ENCODE data around the gene SNED1. TPM values are rescaled to one million over a fixed set of nuclear protein-coding genes. Genes with fewer than 3 reads are reported as not detected.

SNED1 gene
- total RNA-seq, 1 experiment from 2014 or later: 3.2 TPM

- H3K27me3 Mint-ChIP-seq (ENCODE audit: low read depth): peaks cover 17% of the 10 kb centered on the region
- H3K4me1 Mint-ChIP-seq: no peaks in the 10 kb centered on the region
- peaks cover 20% of the 10 kb centered on the region for H3K9me3 Mint-ChIP-seq
- peaks cover 13% of the 10 kb centered on the region for H3K36me3 Mint-ChIP-seq
- POLR2A ChIA-PET: no interaction called here
- no peak for TF ChIP-seq CREM (CRISPR knock-in tag; IDR thresholded peaks at IDR 0.05)
- TF ChIP-seq SOX15 (CRISPR knock-in tag; IDR thresholded peaks at IDR 0.05): no peak
- no peak for TF ChIP-seq ZBTB21 (CRISPR knock-in tag; IDR thresholded peaks at IDR 0.05; ENCODE audit: borderline replicate concordance)
- no peak for TF ChIP-seq FOXP1 (CRISPR knock-in tag; IDR thresholded peaks at IDR 0.05; ENCODE audit: borderline replicate concordance)
- no peak for TF ChIP-seq AR (CRISPR knock-in tag; IDR thresholded peaks at IDR 0.05)
- no peak for TF ChIP-seq ETV6 (CRISPR knock-in tag; IDR thresholded peaks at IDR 0.05)
- DNase-seq (ENCODE audit: low spot score) (no peak), ATAC-seq (no peak)
- CTCF ChIA-PET: no interaction called here
- no peak overlapping the region for H3K27ac Mint-ChIP-seq
- no peak overlapping the region for H3K4me3 Mint-ChIP-seq
These were observed 31.9 kb downstream of the SNED1 start for GRCh38 chr2:241030333-241030680.

GRCh38 chr2:241030883-241031282 lies 32.5 kb downstream of the SNED1 start:
- Mint-ChIP-seq H3K27me3 (ENCODE audit: low read depth) (peaks cover 16% of the 10 kb centered on the region), H3K27ac (no peak overlapping the region), H3K4me1 (no peaks in the 10 kb centered on the region), H3K9me3 (peaks cover 15% of the 10 kb centered on the region), H3K36me3 (peaks cover 9% of the 10 kb centered on the region), H3K4me3 (no peak overlapping the region)
- DNase-seq (ENCODE audit: low spot score) (no peak), ATAC-seq (no peak)
- TF ChIP-seq GTF2I (CRISPR knock-in tag; conservative IDR thresholded peaks at IDR 0.05) (no peak), ZNF396 (CRISPR knock-in tag; IDR thresholded peaks at IDR 0.05; ENCODE audit: borderline replicate concordance) (no peak), PREB (CRISPR knock-in tag; IDR thresholded peaks at IDR 0.05; ENCODE audit: borderline replicate concordance) (no peak), JAZF1 (CRISPR knock-in tag; IDR thresholded peaks at IDR 0.05) (no peak), SMAD3 (CRISPR knock-in tag; IDR thresholded peaks at IDR 0.05; ENCODE audit: borderline replicate concordance) (no peak)
- POLR2A ChIA-PET: no interaction called here
- CTCF ChIA-PET: interaction anchor here (0.6 kb wide), 1 partner anchor 117 kb away, joined by 3 read pairs; no protein-coding TSS in a partner anchor

GRCh38 chr2:241031436-241032165 lies 33.2 kb downstream of the SNED1 start:
- Mint-ChIP-seq H3K4me3 (no peak overlapping the region), H3K27ac (no peak overlapping the region), H3K36me3 (peaks cover 4% of the 10 kb centered on the region), H3K27me3 (ENCODE audit: low read depth) (peaks cover 12% of the 10 kb centered on the region), H3K4me1 (no peaks in the 10 kb centered on the region), H3K9me3 (peaks cover 10% of the 10 kb centered on the region)
- ChIA-PET POLR2A (no interaction called here), CTCF (interaction anchor here (0.6 kb wide), 1 partner anchor 117 kb away, joined by 3 read pairs; no protein-coding TSS in a partner anchor)
- DNase-seq (ENCODE audit: low spot score): no peak
- no peak for ATAC-seq
- TF ChIP-seq ZNF425 (CRISPR knock-in tag; conservative IDR thresholded peaks at IDR 0.05) (no peak), ZNF263 (CRISPR knock-in tag; IDR thresholded peaks at IDR 0.05; ENCODE audit: low read depth) (no peak), USF2 (CRISPR knock-in tag; IDR thresholded peaks at IDR 0.05) (no peak), FOXP1 (CRISPR knock-in tag; IDR thresholded peaks at IDR 0.05; ENCODE audit: borderline replicate concordance) (no peak), HMGA2 (CRISPR knock-in tag; IDR thresholded peaks at IDR 0.05) (no peak), ZNF121 (CRISPR knock-in tag; IDR thresholded peaks at IDR 0.05) (no peak), JUN (CRISPR knock-in tag; IDR thresholded peaks at IDR 0.05) (no peak), CDX4 (CRISPR knock-in tag; IDR thresholded peaks at IDR 0.05; ENCODE audit: borderline replicate concordance) (no peak), TEAD4 (CRISPR knock-in tag; IDR thresholded peaks at IDR 0.05) (no peak), ZNF281 (CRISPR knock-in tag; IDR thresholded peaks at IDR 0.05) (no peak), TEAD1 (CRISPR knock-in tag; IDR thresholded peaks at IDR 0.05) (no peak)
